Adrenal gland (tissue), 12 donors: Measurements from ENCODE around the gene SUCLG2. TPM values are rescaled to one million over a fixed set of nuclear protein-coding genes. Genes with fewer than 3 reads are reported as not detected.

ENCODE experiments used
- DNase-seq, 7 donors: peaks; one replicate each; pipeline ENCODE4 v3.0.0-alpha.2; 2019 to 2020
- H3K27ac ChIP-seq, 5 donors: fragments of 200-600 bp; sonication (generic) in 4 of 5; 1 replicate in 3 of 5; 2 replicates in 2 of 5; pipeline versions ENCODE4 v1.5.1 to v1.8.0; 2016 to 2020; ENCODE audit warnings: mild to moderate bottlenecking in 1 of 5
- H3K27me3 ChIP-seq: fragments of 200-600 bp; 2 replicates; pipeline ENCODE4 v1.8.0; 2021
- H3K36me3 ChIP-seq, 2 donors: fragments of 200-600 bp; replicated peaks in 1 of 2; 1 replicate in 1 of 2; 2 replicates in 1 of 2; pipeline versions ENCODE4 v1.5.1 to v1.8.0; 2018 to 2022
- H3K4me1 ChIP-seq, 2 donors: fragments of 200-600 bp; replicated peaks in 1 of 2; 1 replicate in 1 of 2; 2 replicates in 1 of 2; pipeline versions ENCODE4 v1.5.1 to v1.8.0; 2018 to 2021
- H3K4me3 ChIP-seq, 4 donors: fragments of 200-600 bp; sonication (generic) in 3 of 4; one replicate each; pipeline ENCODE4 v1.5.1; 2016 to 2018
- H3K9me3 ChIP-seq, 3 donors: fragments of 200-600 bp; sonication (generic) in 1 of 3; replicated peaks in 1 of 3; 1 replicate in 2 of 3; 2 replicates in 1 of 3; pipeline versions ENCODE4 v1.5.1 to v1.8.0; 2016 to 2021
- CTCF ChIP-seq, 6 experiments: fragments of 450-650 bp in 4 of 6; fragments of 200-600 bp in 2 of 6; sonication (generic) in 1 of 6; IDR thresholded peaks; 1 replicate in 5 of 6; 2 replicates in 1 of 6; pipeline versions ENCODE4 v1.5.1 to v1.8.0; 2016 to 2021; ENCODE audit warnings: antibody characterized with exemption in 6 of 6, mild to moderate bottlenecking in 2 of 6, moderate library complexity in 1 of 6
- POLR2A ChIP-seq, 2 donors: fragments of 450-650 bp; IDR thresholded peaks; one replicate each; pipeline ENCODE4 v1.6.1; 2017; ENCODE audit warnings: antibody characterized with exemption in 2 of 2, mild to moderate bottlenecking in 2 of 2, moderate library complexity in 1 of 2
- WGBS, 4 donors: extraction: QIAGEN DNeasy Blood & Tissue Kit in 2 of 4; methylation state at CpG; one replicate each; pipeline versions ENCODE4 v1.1.5 to v1.1.7; 2013 to 2017; 5-methylcytosine and 5-hydroxymethylcytosine counted together
- intact Hi-C, 2 donors: fragments of 100-400 bp; cut with DNase I; formaldehyde crosslinking; loops; one replicate each; pipeline versions ENCODE4 v1.14.1 to v1.15.0; 2022 to 2023
- polyA plus RNA-seq, 3 donors: library from polyadenylated mRNA; stranded (reverse); fragments of 200-250 nt in 2 of 3; fragments of 350-450 nt in 1 of 3; fragmentation: Illumina TruSeq in 1 of 3; extraction: RNeasy Lipid Tissue Mini Kit (QIAGEN cat#74804) in 1 of 3; gene quantifications; one replicate each; pipeline ENCODE4 v1.2.3, GENCODE V29; 2013 to 2014
- total RNA-seq, 9 donors: library from RNA; depleted of rRNA in 4 of 9; stranded (reverse); fragments of >200 nt in 4 of 9; fragments of 120-200 nt in 1 of 9; fragmentation: NEBNext Ultra II Directional in 1 of 9; extraction: Animal tissue kit (Norgen Biotek cat#: 25700) in 1 of 9; gene quantifications; one replicate each; pipeline versions ENCODE4 v1.1.0 to v1.2.4, GENCODE V29; 2013 to 2023
- donor health status: healthy with polysubstance abuse.
- donor health status: Bipolar disorder and iron deficiency.
- donor health status: DM: yes; HTN: yes; CAD: no.
- donor health status: DM: no; HTN: no; CAD: no.
- donor health status: DM: no; HTN: no; CAD: no.
- donor health status: DM: yes; HTN: yes; CAD: no.

SUCLG2 gene
- total and polyA plus RNA-seq, 12 donors: 24.4 to 115 (median 69.6) TPM

DNA sequence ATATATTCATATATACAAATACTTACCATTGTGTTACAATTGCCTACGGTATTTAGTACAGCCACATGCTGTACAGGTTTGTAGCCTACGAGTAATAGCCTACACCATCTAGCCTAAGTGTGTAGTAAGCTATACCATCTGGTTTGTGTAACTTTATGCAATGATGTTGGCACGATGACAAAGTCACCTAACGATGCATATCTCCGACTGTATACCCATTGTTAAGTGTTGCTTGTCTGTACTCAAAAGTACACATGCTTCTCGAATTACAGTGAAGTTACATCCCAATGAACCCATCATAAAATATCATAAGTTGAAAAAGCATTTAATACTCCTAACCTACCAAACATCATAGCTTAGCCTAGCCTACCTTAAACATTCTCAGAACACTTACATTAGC is 329.2 kb downstream of the SUCLG2 start:
- H3K9me3 ChIP-seq: no peaks in the 10 kb centered on the region
- no peak overlapping the region for H3K27ac ChIP-seq
- H3K27me3 ChIP-seq: no peaks in the 10 kb centered on the region
- no peaks in the 10 kb centered on the region for H3K36me3 ChIP-seq
- no peaks in the 10 kb centered on the region for H3K4me1 ChIP-seq
- intact Hi-C loops: no loop called here
- no peak for DNase-seq
- no peak overlapping the region for H3K4me3 ChIP-seq
- 87 to 93% (median 89%) methylated on average over 6 of the region's 6 CpGs for WGBS, 4 donors
- no peak for TF ChIP-seq POLR2A (IDR thresholded peaks at IDR 0.05)
- no peak for TF ChIP-seq CTCF (IDR thresholded peaks at IDR 0.05)
